B cell (primary cell): ENCODE data around the gene MAN2B2.

Experiments
- CTCF ChIP-seq: fragments of 200-600 bp; IDR thresholded peaks from one replicate; pipeline ENCODE4 v1.8.0; 2022; ENCODE audit warnings: antibody characterized with exemption, mild to moderate bottlenecking
- EZH2 ChIP-seq: IDR thresholded peaks from 2 replicates; pipeline ENCODE4 v1.6.1; 2012; ENCODE audit warnings: borderline replicate concordance, low read depth, mild to moderate bottlenecking, moderate library complexity, low read length; ENCODE audit not compliant: insufficient read depth, poor library complexity, severe bottlenecking

- TF ChIP-seq CTCF (no peak), EZH2 (no peak)
Observed at GRCh38 chr4:6668391-6668790, 93.4 kb downstream of the MAN2B2 start.
